IMR-90 (cell line): ENCODE results near the gene USP31. TPM values are rescaled to one million over a fixed set of nuclear protein-coding genes. Genes with fewer than 3 reads are reported as not detected.

ENCODE experiments used
- ATAC-seq: fragments of 200-7000 bp; cut with Tn5 transposase; 2 replicates; pipeline ENCODE4 v1.9.1; 2020; ENCODE audit warnings: low read depth, mild to moderate bottlenecking, moderate library complexity
- BruUV-seq: library from RNA; stranded (reverse); fragments of 400-500 nt; replicated peaks from 2 replicates; lab custom pipeline; 2021; lab: Mats Ljungman, UMichigan
- CTCF ChIA-PET: fragments of 300-600 bp; formaldehyde crosslinking; extraction: SDS; loops from one replicate; lab custom pipeline; 2021; ENCODE audit warnings: antibody characterized with exemption; lab: Yijun Ruan, JAX
- POLR2A ChIA-PET: fragments of 300-600 bp; sonication (Branson Sonifier 250); formaldehyde crosslinking; loops from one replicate; lab custom pipeline; 2022; ENCODE audit warnings: antibody characterized with exemption; ENCODE audit not compliant: unreplicated experiment; lab: Charles Lee
- DNase-seq: peaks from one replicate; pipeline ENCODE4 v3.0.0; 2013
- H2AFZ ChIP-seq: replicated peaks from 2 replicates; pipeline ENCODE3; 2013; ENCODE audit warnings: low read length, mild to moderate bottlenecking; ENCODE audit not compliant: poor library complexity
- H2AK5ac ChIP-seq: 2 replicates; pipeline ENCODE4 v1.6.1; 2013; ENCODE audit warnings: low read depth, low read length, inconsistent platforms
- H2AK9ac ChIP-seq: replicated peaks from 2 replicates; pipeline ENCODE3; 2013; ENCODE audit warnings: mild to moderate bottlenecking, low read depth, low read length, moderate library complexity; ENCODE audit not compliant: poor library complexity
- H2BK120ac ChIP-seq: 2 replicates; pipeline ENCODE4 v1.6.1; 2013; ENCODE audit warnings: low read depth, low read length, inconsistent platforms
- H2BK15ac ChIP-seq: 3 replicates; pipeline ENCODE4 v1.6.1; 2013; ENCODE audit warnings: low read depth, low read length, inconsistent platforms
- H2BK20ac ChIP-seq: 2 replicates; pipeline ENCODE4 v1.6.1; 2013; ENCODE audit warnings: low read depth, mild to moderate bottlenecking, inconsistent platforms, low read length, moderate library complexity
- H2BK5ac ChIP-seq: 2 replicates; pipeline ENCODE4 v1.6.1; 2013; ENCODE audit warnings: mild to moderate bottlenecking, low read depth, low read length, inconsistent platforms; ENCODE audit not compliant: poor library complexity, severe bottlenecking
- H3K14ac ChIP-seq: replicated peaks from 2 replicates; pipeline ENCODE4 v1.6.1; 2013; ENCODE audit warnings: low read depth, low read length, inconsistent platforms
- H3K18ac ChIP-seq: 2 replicates; pipeline ENCODE4 v1.6.1; 2013; ENCODE audit warnings: low read depth, low read length, control low read depth
- H3K23ac ChIP-seq: 2 replicates; pipeline ENCODE4 v1.6.1; 2013; ENCODE audit warnings: low read depth, low read length, inconsistent platforms
- H3K27ac ChIP-seq: 2 replicates; pipeline ENCODE4 v1.5.1; 2013; ENCODE audit warnings: mild to moderate bottlenecking, control low read depth, low read length; ENCODE audit not compliant: insufficient read depth
- H3K27me3 ChIP-seq: 2 replicates; pipeline ENCODE4 v1.6.1; 2013; ENCODE audit warnings: low read length; ENCODE audit not compliant: control insufficient read depth, insufficient read depth
- H3K36me3 ChIP-seq: 2 replicates; pipeline ENCODE4 v1.6.1; 2013; ENCODE audit warnings: low read length, mixed read lengths; ENCODE audit not compliant: control insufficient read depth, insufficient read depth
- H3K4ac ChIP-seq: 2 replicates; pipeline ENCODE4 v1.6.1; 2013; ENCODE audit warnings: low read depth, low read length, inconsistent platforms
- H3K4me1 ChIP-seq: 2 replicates; pipeline ENCODE4 v1.6.1; 2013; ENCODE audit warnings: low read length, mixed read lengths; ENCODE audit not compliant: control insufficient read depth, insufficient read depth
- H3K4me2 ChIP-seq: 2 replicates; pipeline ENCODE4 v1.6.1; 2013; ENCODE audit warnings: low read depth, mild to moderate bottlenecking, control low read depth, low read length, moderate library complexity
- H3K4me3 ChIP-seq: 2 replicates; pipeline ENCODE4 v1.5.1; 2013; ENCODE audit warnings: low read depth, mild to moderate bottlenecking, control low read depth, low read length, moderate library complexity; ENCODE audit not compliant: insufficient read depth
- H3K56ac ChIP-seq: 2 replicates; pipeline ENCODE4 v1.6.1; 2013; ENCODE audit warnings: low read length, inconsistent platforms; ENCODE audit not compliant: insufficient read depth; ENCODE audit errors: extremely low read depth
- H3K79me1 ChIP-seq, 2 experiments: 2 replicates each; pipeline ENCODE4 v1.6.1; 2013; ENCODE audit warnings: low read length in 2 of 2, inconsistent platforms in 1 of 2, low read depth in 1 of 2
- H3K9ac ChIP-seq: 2 replicates; pipeline ENCODE4 v1.6.1; 2013; ENCODE audit warnings: low read depth, low read length, control low read depth
- H3K9me1 ChIP-seq: 2 replicates; pipeline ENCODE4 v1.6.1; 2013; ENCODE audit warnings: low read length, inconsistent platforms; ENCODE audit not compliant: insufficient read depth
- H3K9me3 ChIP-seq: 2 replicates; pipeline ENCODE4 v1.6.1; 2013; ENCODE audit warnings: low read length; ENCODE audit not compliant: control insufficient read depth, insufficient read depth
- H4K20me1 ChIP-seq: 2 replicates; pipeline ENCODE4 v1.6.1; 2013; ENCODE audit warnings: low read length, inconsistent platforms; ENCODE audit not compliant: insufficient read depth
- H4K5ac ChIP-seq: 2 replicates; pipeline ENCODE4 v1.6.1; 2013; ENCODE audit warnings: mild to moderate bottlenecking, low read depth, low read length, control low read depth
- H4K8ac ChIP-seq, 2 experiments: 2 replicates each; pipeline ENCODE4 v1.6.1; 2013; ENCODE audit warnings: low read depth in 2 of 2, low read length in 2 of 2, control low read depth in 1 of 2, inconsistent platforms in 1 of 2
- H4K91ac ChIP-seq: 2 replicates; pipeline ENCODE4 v1.6.1; 2013; ENCODE audit warnings: low read depth, low read length, inconsistent platforms; ENCODE audit not compliant: insufficient read depth
- BHLHE40 ChIP-seq: fragments of 150-350 bp; IDR thresholded peaks from 2 replicates; pipeline ENCODE4 v1.6.1; 2016; ENCODE audit warnings: mild to moderate bottlenecking, low read depth, low read length
- CEBPB ChIP-seq: IDR thresholded peaks from 2 replicates; pipeline ENCODE4 v1.6.1; 2012; ENCODE audit warnings: low read depth, low read length, improper control_type of control experiment
- CHD1 ChIP-seq: IDR thresholded peaks from 2 replicates; pipeline ENCODE4 v1.6.1; 2012; ENCODE audit warnings: low read depth, low read length, improper control_type of control experiment
- CTCF ChIP-seq: conservative IDR thresholded peaks from 2 replicates; pipeline ENCODE4 v1.5.1; 2012; ENCODE audit warnings: mild to moderate bottlenecking, low read depth, low read length, improper control_type of control experiment
- ELK1 ChIP-seq: fragments of 150-350 bp; IDR thresholded peaks from 2 replicates; pipeline ENCODE4 v1.6.1; 2016; ENCODE audit warnings: low read depth, mild to moderate bottlenecking, low read length, moderate library complexity, borderline replicate concordance
- FOS ChIP-seq: fragments of 150-350 bp; IDR thresholded peaks from 2 replicates; pipeline ENCODE4 v1.6.1; 2016; ENCODE audit warnings: low read depth, low read length
- MAFK ChIP-seq: IDR thresholded peaks from 2 replicates; pipeline ENCODE4 v1.6.1; 2012; ENCODE audit warnings: low read depth, low read length, improper control_type of control experiment
- MAZ ChIP-seq: IDR thresholded peaks from 2 replicates; pipeline ENCODE4 v1.6.1; 2012; ENCODE audit warnings: low read depth, mild to moderate bottlenecking, low read length, improper control_type of control experiment, moderate library complexity, borderline replicate concordance
- MXI1 ChIP-seq: IDR thresholded peaks from 2 replicates; pipeline ENCODE4 v1.6.1; 2012; ENCODE audit warnings: low read depth, mild to moderate bottlenecking, low read length, moderate library complexity, borderline replicate concordance
- NFE2L2 ChIP-seq: fragments of 150-350 bp; IDR thresholded peaks from 2 replicates; pipeline ENCODE4 v1.6.1; 2016; ENCODE audit warnings: low read depth, mild to moderate bottlenecking, low read length
- POLR2A ChIP-seq: IDR thresholded peaks from 2 replicates; pipeline ENCODE4 v1.6.1; 2012; ENCODE audit warnings: mild to moderate bottlenecking, low read depth, low read length
- RAD21 ChIP-seq: IDR thresholded peaks from 2 replicates; pipeline ENCODE4 v1.6.1; 2012; ENCODE audit warnings: low read length, improper control_type of control experiment
- RCOR1 ChIP-seq: IDR thresholded peaks from 2 replicates; pipeline ENCODE4 v1.6.1; 2012; ENCODE audit warnings: mild to moderate bottlenecking, low read length, improper control_type of control experiment; ENCODE audit not compliant: insufficient replicate concordance
- RFX5 ChIP-seq: IDR thresholded peaks from 2 replicates; pipeline ENCODE4 v1.8.0; 2012; ENCODE audit warnings: low read depth, mild to moderate bottlenecking, low read length, moderate library complexity
- SMC3 ChIP-seq: fragments of 150-350 bp; IDR thresholded peaks from 2 replicates; pipeline ENCODE4 v1.6.1; 2016; ENCODE audit warnings: low read depth, mild to moderate bottlenecking, antibody characterized with exemption, low read length, moderate library complexity
- USF2 ChIP-seq: fragments of 150-350 bp; IDR thresholded peaks from 2 replicates; pipeline ENCODE4 v1.6.1; 2017; ENCODE audit warnings: mild to moderate bottlenecking, antibody characterized with exemption, low read length, low read depth
- WGBS, 2 experiments: methylation state at CpG; one replicate each; pipeline versions ENCODE4 v1.1.5 to v1.1.7; 2013; ENCODE audit warnings: missing lambda C conversion rate in 2 of 2; ENCODE audit not compliant: insufficient read length in 1 of 2; ENCODE audit errors: extremely low coverage in 2 of 2; 5-methylcytosine and 5-hydroxymethylcytosine counted together
- dilution Hi-C: fragments of 300-500 bp; cut with HindIII; formaldehyde crosslinking; loops from one replicate; pipeline ENCODE4 v1.14.3; 2018; ENCODE audit warnings: low sequenced_read_pairs; ENCODE audit not compliant: unreplicated experiment
- in situ Hi-C: fragments of 300-500 bp; cut with MboI; formaldehyde crosslinking; loops from 3 replicates; pipeline ENCODE4 v1.14.3; 2019; ENCODE audit warnings: low sequenced_read_pairs, inconsistent platforms, mixed read lengths
- intact Hi-C: fragments of 100-400 bp; cut with micrococcal nuclease; formaldehyde crosslinking; loops from 2 replicates; pipeline ENCODE4 v1.10.0; 2022
- polyA plus RNA-seq, 3 experiments: library from polyadenylated mRNA; depleted of rRNA; stranded (reverse); fragments of >200 nt; gene quantifications; 2 replicates each; pipeline ENCODE4 v1.2.3, GENCODE V29; 2012; ENCODE audit warnings: low replicate concordance in 1 of 3
- total RNA-seq: library from RNA; depleted of rRNA; stranded (reverse); fragments of >200 nt; gene quantifications from 2 replicates; pipeline ENCODE4 v1.2.3, GENCODE V29; 2012

USP31 gene
- total and polyA plus RNA-seq, 2 of the 4 experiments (the other 2 are of a cell fraction): 2.9 to 3.4 TPM

- Histone ChIP-seq H4K20me1 (no peaks in the 10 kb centered on the region), H3K18ac (no peak overlapping the region), H3K79me1 (no peaks in the 10 kb centered on the region), H2BK20ac (no peak overlapping the region), H3K14ac (no peak overlapping the region), H2BK120ac (no peak overlapping the region), H3K27ac (no peak overlapping the region), H4K8ac (no peak overlapping the region), H3K4ac (no peak overlapping the region), H2BK15ac (no peak overlapping the region), H2BK5ac (no peak overlapping the region), H4K91ac (no peak overlapping the region), H3K27me3 (no peaks in the 10 kb centered on the region), H3K4me1 (no peaks in the 10 kb centered on the region), H2AK5ac (no peak overlapping the region), H3K9me3 (no peaks in the 10 kb centered on the region), H3K9me1 (no peaks in the 10 kb centered on the region), H2AK9ac (no peak overlapping the region), H3K9ac (no peak overlapping the region), H3K56ac (no peak overlapping the region), H4K5ac (no peak overlapping the region), H3K23ac (no peak overlapping the region), H3K4me2 (no peak overlapping the region), H2AFZ (no peak overlapping the region), H3K36me3 (no peaks in the 10 kb centered on the region), H3K4me3 (no peak overlapping the region)
- intact Hi-C loops (no loop called here), dilution Hi-C loops (no loop called here), in situ Hi-C loops (no loop called here)
- POLR2A ChIA-PET: no interaction called here
- TF ChIP-seq RCOR1: no peak
- TF ChIP-seq MAFK: no peak
- TF ChIP-seq MXI1: no peak
- no peak for TF ChIP-seq FOS
- TF ChIP-seq USF2: no peak
- no peak for TF ChIP-seq CTCF
- TF ChIP-seq BHLHE40: no peak
- no peak for TF ChIP-seq CEBPB
- no peak for TF ChIP-seq RFX5
- no peak for TF ChIP-seq CHD1
- TF ChIP-seq POLR2A: no peak
- no peak for TF ChIP-seq SMC3
- TF ChIP-seq NFE2L2: no peak
- TF ChIP-seq MAZ: no peak
- no peak for TF ChIP-seq ELK1
- TF ChIP-seq RAD21: no peak
- BruUV-seq: no TSS peak
- DNase-seq: no peak
- CTCF ChIA-PET: no interaction called here
- no peak for ATAC-seq
- WGBS, 2 experiments: no CpG with 5 or more reads among the region's 4 CpGs
These were observed 125.2 kb downstream of the USP31 start for GRCh38 chr16:23024044-23024443.
